K562 (cell line): Measurements from ENCODE around the gene CD19. TPM values are rescaled to one million over a fixed set of nuclear protein-coding genes. Genes with fewer than 3 reads are reported as not detected.

Source experiments
- CEBPB ChIP-seq: fragments of 450-650 bp; IDR thresholded peaks from 2 replicates; pipeline ENCODE4 v1.6.1; 2016; ENCODE audit warnings: missing genetic modification characterization, missing compliant biosample characterization
- CTBP1 ChIP-seq: fragments of 450-650 bp; IDR thresholded peaks from 2 replicates; pipeline ENCODE4 v1.6.1; 2016; ENCODE audit warnings: borderline replicate concordance
- IFI16 ChIP-seq: fragments of 250-450 bp; sonication (Bioruptor Pico); IDR thresholded peaks from 2 replicates; pipeline ENCODE4 v2.1.2; 2022; ENCODE audit warnings: mild to moderate bottlenecking, inconsistent platforms
- KAT7 ChIP-seq: sonication (generic); formaldehyde crosslinking; IDR thresholded peaks from 2 replicates; pipeline ENCODE4 v1.8.0; 2022; ENCODE audit warnings: missing genetic modification reagents, mild to moderate bottlenecking, borderline replicate concordance
- MAZ ChIP-seq, 2 experiments: fragments of 450-650 bp in 1 of 2; sonication (generic) in 1 of 2; formaldehyde crosslinking; IDR thresholded peaks in 1 of 2; conservative IDR thresholded peaks in 1 of 2; 2 replicates each; pipeline versions ENCODE4 v1.4.0 to v1.5.0; 2020; ENCODE audit warnings: mild to moderate bottlenecking in 1 of 2, missing genetic modification reagents in 1 of 2
- MECOM ChIP-seq: fragments of 250-450 bp; sonication (Bioruptor Pico); IDR thresholded peaks from 2 replicates; pipeline ENCODE4 v1.8.0; 2022; ENCODE audit warnings: inconsistent platforms
- TARDBP ChIP-seq: fragments of 450-650 bp; IDR thresholded peaks from 2 replicates; pipeline ENCODE4 v1.6.1; 2016
- TCF7L2 ChIP-seq: fragments of 150-350 bp; IDR thresholded peaks from 2 replicates; pipeline ENCODE4 v1.6.1; 2016; ENCODE audit warnings: low read depth, mild to moderate bottlenecking, low read length, moderate library complexity
- TEAD4 ChIP-seq, 2 experiments: sonication (generic) in 1 of 2; formaldehyde crosslinking in 1 of 2; IDR thresholded peaks; 2 replicates each; pipeline versions ENCODE4 v1.6.1 to v1.8.0; 2012 to 2022; ENCODE audit warnings: borderline replicate concordance in 1 of 2, inconsistent platforms in 1 of 2, low read length in 1 of 2, mild to moderate bottlenecking in 1 of 2, missing genetic modification reagents in 1 of 2
- TRIM24 ChIP-seq, 2 experiments: fragments of 450-650 bp; IDR thresholded peaks; 2 replicates each; pipeline ENCODE4 v1.6.1; 2016
- ZNF197 ChIP-seq: fragments of 200-800 bp; sonication (Bioruptor generic); IDR thresholded peaks from 2 replicates; pipeline ENCODE4 v1.6.1; 2016; ENCODE audit warnings: low read depth, missing genetic modification characterization, missing compliant biosample characterization
- ZNF282 ChIP-seq: sonication (generic); formaldehyde crosslinking; IDR thresholded peaks from 2 replicates; pipeline ENCODE4 v1.8.1; 2023; ENCODE audit warnings: missing genetic modification reagents
- polyA plus RNA-seq, 8 experiments: library from polyadenylated mRNA; depleted of rRNA in 4 of 8; stranded (reverse) in 5 of 8; unstranded in 3 of 8; fragments of >200 nt; fragmentation: Nextera tagmentation in 2 of 8; fragmentation: Illumina TruSeq in 1 of 8; extraction: Ambion mirVana in 2 of 8; extraction: Trizol in 1 of 8; gene quantifications; 2 replicates each; pipeline versions ENCODE4 v1.2.1 to v1.2.3, GENCODE V29; 2011 to 2014; ENCODE audit warnings: inconsistent platforms in 1 of 8, missing spikeins in 1 of 8
- total RNA-seq, 7 experiments: library from RNA; depleted of rRNA in 6 of 7; stranded (reverse); fragments of >200 nt in 6 of 7; fragmentation: Illumina TruSeq in 2 of 7; extraction: Trizol in 2 of 7; gene quantifications; 2 replicates each; pipeline versions ENCODE4 v1.2.1 to v1.2.3, GENCODE V29; 2011 to 2021; ENCODE audit warnings: low replicate concordance in 1 of 7
- TF ChIP-seq, protein P1 (sequence below), 2 experiments: fragments of 450-650 bp in 1 of 2; sonication (generic) in 1 of 2; formaldehyde crosslinking; conservative IDR thresholded peaks; 2 replicates each; pipeline versions ENCODE4 v1.4.0 to v1.8.1; 2020 to 2022; ENCODE audit warnings: mild to moderate bottlenecking in 1 of 2, missing genetic modification reagents in 1 of 2
- TF ChIP-seq, protein P2 (sequence below): fragments of 450-650 bp; IDR thresholded peaks from 2 replicates; pipeline ENCODE4 v1.6.1; 2017; ENCODE audit warnings: mild to moderate bottlenecking, moderate library complexity
- TF ChIP-seq, protein P3 (sequence below): fragments of 250-450 bp; sonication (Bioruptor Pico); IDR thresholded peaks from 2 replicates; pipeline ENCODE4 v1.4.0; 2020; ENCODE audit warnings: mild to moderate bottlenecking, moderate library complexity
- TF ChIP-seq, protein P4 (sequence below): fragments of 250-450 bp; sonication (Bioruptor Pico); IDR thresholded peaks from 2 replicates; pipeline ENCODE4 v1.5.0; 2021
- TF ChIP-seq, protein P5 (sequence below), 2 experiments: fragments of 450-650 bp; conservative IDR thresholded peaks; 2 replicates each; pipeline ENCODE4 v1.6.1; 2017; ENCODE audit warnings: mild to moderate bottlenecking in 2 of 2, moderate library complexity in 2 of 2
- TF ChIP-seq, protein P6 (sequence below): fragments of 200-800 bp; sonication (Bioruptor generic); IDR thresholded peaks from 2 replicates; pipeline ENCODE4 v1.6.1; 2017; ENCODE audit warnings: missing genetic modification characterization, missing compliant biosample characterization

CD19 gene
- total and polyA plus RNA-seq, 9 of the 15 experiments (the other 6 are each of a cell fraction or from before 2014, with no cell fraction given): 0.27 to 3.7 (median 2.0) TPM; not detected in 1

DNA sequence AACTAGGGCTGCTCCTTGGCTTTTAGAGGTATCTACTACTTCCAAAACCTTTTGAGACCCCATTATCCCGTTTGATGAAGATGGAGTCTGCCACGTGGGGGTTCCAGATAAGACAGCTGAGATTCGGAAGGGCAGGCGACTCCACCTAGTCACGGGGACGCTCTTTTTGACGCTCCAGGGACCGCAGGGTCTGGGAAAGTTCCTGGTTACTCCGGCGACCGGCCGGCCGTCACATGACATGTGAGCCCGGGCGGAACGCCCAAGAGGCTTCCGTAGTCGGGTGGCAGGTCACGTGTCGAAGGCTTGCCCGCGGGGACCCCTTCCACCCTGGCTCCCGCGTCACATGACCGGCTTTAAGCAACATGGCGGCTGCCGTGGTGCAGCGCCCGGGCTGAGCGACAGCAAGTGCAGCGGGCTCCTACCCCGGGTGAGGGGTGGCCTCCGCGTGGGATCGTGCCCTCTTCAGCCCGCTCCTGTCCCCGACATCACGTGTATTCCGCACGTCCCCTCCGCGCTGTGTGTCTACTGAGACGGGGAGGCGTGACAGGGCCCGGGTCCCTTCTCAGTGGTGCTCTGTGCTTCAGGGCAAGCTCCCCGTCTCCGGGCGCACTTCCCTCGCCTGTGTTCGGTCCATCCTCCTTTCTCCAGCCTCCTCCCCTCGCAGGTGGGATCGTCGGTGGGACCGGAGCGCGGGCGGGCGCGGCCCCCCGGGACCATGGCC lies 42.8 kb downstream of the CD19 start, which contains the start of gene SPNS1 (continued):
- TF ChIP-seq, protein P1, sequence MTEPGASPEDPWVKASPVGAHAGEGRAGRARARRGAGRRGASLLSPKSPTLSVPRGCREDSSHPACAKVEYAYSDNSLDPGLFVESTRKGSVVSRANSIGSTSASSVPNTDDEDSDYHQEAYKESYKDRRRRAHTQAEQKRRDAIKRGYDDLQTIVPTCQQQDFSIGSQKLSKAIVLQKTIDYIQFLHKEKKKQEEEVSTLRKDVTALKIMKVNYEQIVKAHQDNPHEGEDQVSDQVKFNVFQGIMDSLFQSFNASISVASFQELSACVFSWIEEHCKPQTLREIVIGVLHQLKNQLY (CRISPR knock-in tag; conservative IDR thresholded peaks at IDR 0.05): no peak
- peak; percentile 85; the same call in 1 of the 2 replicates for TF ChIP-seq CTBP1
- no peak for TF ChIP-seq CEBPB
- TF ChIP-seq IFI16 (CRISPR knock-in tag): no peak
- TF ChIP-seq, protein P2, sequence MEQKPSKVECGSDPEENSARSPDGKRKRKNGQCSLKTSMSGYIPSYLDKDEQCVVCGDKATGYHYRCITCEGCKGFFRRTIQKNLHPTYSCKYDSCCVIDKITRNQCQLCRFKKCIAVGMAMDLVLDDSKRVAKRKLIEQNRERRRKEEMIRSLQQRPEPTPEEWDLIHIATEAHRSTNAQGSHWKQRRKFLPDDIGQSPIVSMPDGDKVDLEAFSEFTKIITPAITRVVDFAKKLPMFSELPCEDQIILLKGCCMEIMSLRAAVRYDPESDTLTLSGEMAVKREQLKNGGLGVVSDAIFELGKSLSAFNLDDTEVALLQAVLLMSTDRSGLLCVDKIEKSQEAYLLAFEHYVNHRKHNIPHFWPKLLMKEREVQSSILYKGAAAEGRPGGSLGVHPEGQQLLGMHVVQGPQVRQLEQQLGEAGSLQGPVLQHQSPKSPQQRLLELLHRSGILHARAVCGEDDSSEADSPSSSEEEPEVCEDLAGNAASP: no peak
- TF ChIP-seq TCF7L2: no peak
- TF ChIP-seq TARDBP: peak; percentile 77
- TF ChIP-seq TRIM24 (IDR thresholded peaks at IDR 0.05): peak in 1 of 2 experiments; percentile 54; a peak in 2 of 4 replicates
- peak; percentile 29; the same call in 1 of the 2 replicates for TF ChIP-seq TEAD4 (IDR thresholded peaks at IDR 0.05; ENCODE audit: low read length)
- TF ChIP-seq TEAD4 (CRISPR knock-in tag; IDR thresholded peaks at IDR 0.05; ENCODE audit: borderline replicate concordance): no peak
- TF ChIP-seq, protein P3, sequence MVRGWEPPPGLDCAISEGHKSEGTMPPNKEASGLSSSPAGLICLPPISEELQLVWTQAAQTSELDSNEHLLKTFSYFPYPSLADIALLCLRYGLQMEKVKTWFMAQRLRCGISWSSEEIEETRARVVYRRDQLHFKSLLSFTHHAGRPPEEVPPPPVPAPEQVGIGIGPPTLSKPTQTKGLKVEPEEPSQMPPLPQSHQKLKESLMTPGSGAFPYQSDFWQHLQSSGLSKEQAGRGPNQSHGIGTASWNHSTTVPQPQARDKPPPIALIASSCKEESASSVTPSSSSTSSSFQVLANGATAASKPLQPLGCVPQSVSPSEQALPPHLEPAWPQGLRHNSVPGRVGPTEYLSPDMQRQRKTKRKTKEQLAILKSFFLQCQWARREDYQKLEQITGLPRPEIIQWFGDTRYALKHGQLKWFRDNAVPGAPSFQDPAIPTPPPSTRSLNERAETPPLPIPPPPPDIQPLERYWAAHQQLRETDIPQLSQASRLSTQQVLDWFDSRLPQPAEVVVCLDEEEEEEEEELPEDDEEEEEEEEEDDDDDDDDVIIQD: no peak
- no peak for TF ChIP-seq ZNF197
- TF ChIP-seq MAZ (CRISPR knock-in tag; conservative IDR thresholded peaks at IDR 0.05 in 1 of 2, IDR thresholded peaks at IDR 0.05 in 1 of 2): peak; percentile 53 to 74
- TF ChIP-seq KAT7: no peak
- TF ChIP-seq, protein P4, sequence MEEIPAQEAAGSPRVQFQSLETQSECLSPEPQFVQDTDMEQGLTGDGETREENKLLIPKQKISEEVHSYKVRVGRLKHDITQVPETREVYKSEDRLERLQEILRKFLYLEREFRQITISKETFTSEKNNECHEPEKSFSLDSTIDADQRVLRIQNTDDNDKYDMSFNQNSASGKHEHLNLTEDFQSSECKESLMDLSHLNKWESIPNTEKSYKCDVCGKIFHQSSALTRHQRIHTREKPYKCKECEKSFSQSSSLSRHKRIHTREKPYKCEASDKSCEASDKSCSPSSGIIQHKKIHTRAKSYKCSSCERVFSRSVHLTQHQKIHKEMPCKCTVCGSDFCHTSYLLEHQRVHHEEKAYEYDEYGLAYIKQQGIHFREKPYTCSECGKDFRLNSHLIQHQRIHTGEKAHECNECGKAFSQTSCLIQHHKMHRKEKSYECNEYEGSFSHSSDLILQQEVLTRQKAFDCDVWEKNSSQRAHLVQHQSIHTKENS (CRISPR knock-in tag): no peak
- TF ChIP-seq, protein P5, sequence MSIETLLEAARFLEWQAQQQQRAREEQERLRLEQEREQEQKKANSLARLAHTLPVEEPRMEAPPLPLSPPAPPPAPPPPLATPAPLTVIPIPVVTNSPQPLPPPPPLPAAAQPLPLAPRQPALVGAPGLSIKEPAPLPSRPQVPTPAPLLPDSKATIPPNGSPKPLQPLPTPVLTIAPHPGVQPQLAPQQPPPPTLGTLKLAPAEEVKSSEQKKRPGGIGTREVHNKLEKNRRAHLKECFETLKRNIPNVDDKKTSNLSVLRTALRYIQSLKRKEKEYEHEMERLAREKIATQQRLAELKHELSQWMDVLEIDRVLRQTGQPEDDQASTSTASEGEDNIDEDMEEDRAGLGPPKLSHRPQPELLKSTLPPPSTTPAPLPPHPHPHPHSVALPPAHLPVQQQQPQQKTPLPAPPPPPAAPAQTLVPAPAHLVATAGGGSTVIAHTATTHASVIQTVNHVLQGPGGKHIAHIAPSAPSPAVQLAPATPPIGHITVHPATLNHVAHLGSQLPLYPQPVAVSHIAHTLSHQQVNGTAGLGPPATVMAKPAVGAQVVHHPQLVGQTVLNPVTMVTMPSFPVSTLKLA (conservative IDR thresholded peaks at IDR 0.05): peak; percentile 95 to 99
- TF ChIP-seq, protein P6, sequence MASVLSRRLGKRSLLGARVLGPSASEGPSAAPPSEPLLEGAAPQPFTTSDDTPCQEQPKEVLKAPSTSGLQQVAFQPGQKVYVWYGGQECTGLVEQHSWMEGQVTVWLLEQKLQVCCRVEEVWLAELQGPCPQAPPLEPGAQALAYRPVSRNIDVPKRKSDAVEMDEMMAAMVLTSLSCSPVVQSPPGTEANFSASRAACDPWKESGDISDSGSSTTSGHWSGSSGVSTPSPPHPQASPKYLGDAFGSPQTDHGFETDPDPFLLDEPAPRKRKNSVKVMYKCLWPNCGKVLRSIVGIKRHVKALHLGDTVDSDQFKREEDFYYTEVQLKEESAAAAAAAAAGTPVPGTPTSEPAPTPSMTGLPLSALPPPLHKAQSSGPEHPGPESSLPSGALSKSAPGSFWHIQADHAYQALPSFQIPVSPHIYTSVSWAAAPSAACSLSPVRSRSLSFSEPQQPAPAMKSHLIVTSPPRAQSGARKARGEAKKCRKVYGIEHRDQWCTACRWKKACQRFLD (CRISPR knock-in tag): peak; percentile 90
- no peak for TF ChIP-seq ZNF282 (CRISPR knock-in tag)
- peak; percentile 62; the same call in 1 of the 2 replicates for TF ChIP-seq MECOM (CRISPR knock-in tag)
